ENCODE data around the gene SLC10A3. TPM values are rescaled to one million over a fixed set of nuclear protein-coding genes. Genes with fewer than 3 reads are reported as not detected.
A peak's percentile ranks its signal among the peaks of the same experiment; 100 is the strongest.

The SLC10A3 gene
- total and polyA plus RNA-seq, 2 donors (not counting 3 experiments of a cell fraction or from before 2014, with no cell fraction given) = 21.9 to 22.6 TPM

DNA sequence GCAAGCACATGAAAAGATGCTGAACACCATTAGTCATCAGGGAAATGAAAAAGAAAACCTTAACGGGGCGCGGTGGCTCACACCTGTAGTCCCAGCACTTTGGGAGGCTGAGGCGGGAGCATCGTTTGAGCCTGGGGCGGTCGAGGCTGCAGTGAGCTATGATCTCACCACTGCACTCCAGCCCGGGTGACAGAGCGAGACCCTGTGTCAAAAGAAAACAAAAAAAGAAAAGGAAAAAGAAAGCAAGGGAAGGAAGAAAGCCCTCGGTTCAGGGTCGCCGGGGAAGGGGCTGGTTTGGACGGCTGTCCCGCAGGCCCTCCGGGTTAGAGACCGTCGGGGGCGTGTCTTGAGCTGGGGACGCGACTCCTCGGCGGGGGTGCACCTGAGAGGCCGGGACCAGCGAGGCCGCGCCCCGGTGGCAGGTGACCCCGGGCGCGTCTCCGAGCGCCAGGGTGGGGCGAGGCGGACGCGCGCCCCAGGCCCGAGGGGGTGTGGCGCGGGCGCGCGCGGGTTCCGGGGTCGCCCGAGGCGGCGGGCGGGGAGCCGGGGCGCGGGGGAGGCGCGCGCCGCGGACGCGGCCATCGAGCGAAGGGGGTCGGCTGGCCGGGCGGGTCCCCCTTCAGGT lies 32.8 kb downstream of the SLC10A3 start:
- Histone ChIP-seq H2AFZ (ENCODE audit: low read depth, low read length) (peak overlapping the region; percentile 66), H3K4me2 (ENCODE audit: insufficient read depth, low read length) (peak overlapping the region; percentile 31), H3K27ac (ENCODE audit: insufficient read depth, low read depth, low read length) (no peak overlapping the region), H3K4me3 (replicated peaks in 1 of 3; ENCODE audit: insufficient read depth in 1 of 3, low read depth in 1 of 3, low read length in 3 of 3) (peak overlapping the region; percentile 25 to 81 (median 56)), H3K36me3 (ENCODE audit: control insufficient read depth in 2 of 2, extremely low read depth in 1 of 2, insufficient read depth in 2 of 2, low read length in 2 of 2) (peaks cover 0 to 5% of the 10 kb centered on the region in 2 experiments), H3K9me3 (replicated peaks; ENCODE audit: control insufficient read depth, insufficient read depth, low read length) (no peaks in the 10 kb centered on the region), H3K9ac (replicated peaks; ENCODE audit: extremely low read depth, insufficient read depth, low read length) (peak overlapping the region; percentile 57), H3K27me3 (ENCODE audit: control insufficient read depth in 2 of 2, insufficient read depth in 2 of 2, low read length in 2 of 2) (no peaks in the 10 kb centered on the region), H3K9me1 (replicated peaks; ENCODE audit: control insufficient read depth, extremely low read depth, insufficient read depth, low read length) (no peaks in the 10 kb centered on the region), H3K79me2 (ENCODE audit: control insufficient read depth, insufficient read depth, low read length) (peaks cover 25% of the 10 kb centered on the region), H4K20me1 (replicated peaks; ENCODE audit: control insufficient read depth, extremely low read depth, insufficient read depth, low read length) (no peaks in the 10 kb centered on the region), H3K4me1 (ENCODE audit: control insufficient read depth, extremely low read depth, insufficient read depth, low read length) (peaks cover 7% of the 10 kb centered on the region)
- no peak for DNase-seq (ENCODE audit: low read depth, low spot score)
- peak; percentile 79 for FAIRE-seq
- intact Hi-C loops (cut with micrococcal nuclease) = loop anchor here (2.0 kb wide), 1 partner anchor 21 kb away; the partner anchor contains the start of gene LAGE3
- ChIA-PET POLR2A (no interaction called here), CTCF (interaction anchor here (1.2 to 2.9 kb wide), 2 partner anchors 70 to 84 kb away, joined by 4 to 8 read pairs; no protein-coding TSS in a partner anchor)
- TF ChIP-seq EZH2 (IDR thresholded peaks at IDR 0.05; ENCODE audit: borderline replicate concordance, low read depth, low read length, severe bottlenecking) (no peak), POLR2AphosphoS5 (IDR thresholded peaks at IDR 0.05; ENCODE audit: insufficient read depth, low read depth, low read length) (no peak), MYC (IDR thresholded peaks at IDR 0.05; ENCODE audit: low read depth, low read length) (no peak), GATA2 (IDR thresholded peaks at IDR 0.05; ENCODE audit: insufficient read depth, insufficient read length, low read depth, low read length) (no peak), MAX (IDR thresholded peaks at IDR 0.05; ENCODE audit: insufficient read depth, insufficient read length) (no peak), JUN (IDR thresholded peaks at IDR 0.05; ENCODE audit: borderline replicate concordance, insufficient read depth, insufficient read length, low read depth) (no peak), FOS (IDR thresholded peaks at IDR 0.05; ENCODE audit: borderline replicate concordance, insufficient read depth, low read length) (no peak), POLR2A (IDR thresholded peaks at IDR 0.05; ENCODE audit: low read depth, low read length) (no peak)
- TF ChIP-seq, protein P1, sequence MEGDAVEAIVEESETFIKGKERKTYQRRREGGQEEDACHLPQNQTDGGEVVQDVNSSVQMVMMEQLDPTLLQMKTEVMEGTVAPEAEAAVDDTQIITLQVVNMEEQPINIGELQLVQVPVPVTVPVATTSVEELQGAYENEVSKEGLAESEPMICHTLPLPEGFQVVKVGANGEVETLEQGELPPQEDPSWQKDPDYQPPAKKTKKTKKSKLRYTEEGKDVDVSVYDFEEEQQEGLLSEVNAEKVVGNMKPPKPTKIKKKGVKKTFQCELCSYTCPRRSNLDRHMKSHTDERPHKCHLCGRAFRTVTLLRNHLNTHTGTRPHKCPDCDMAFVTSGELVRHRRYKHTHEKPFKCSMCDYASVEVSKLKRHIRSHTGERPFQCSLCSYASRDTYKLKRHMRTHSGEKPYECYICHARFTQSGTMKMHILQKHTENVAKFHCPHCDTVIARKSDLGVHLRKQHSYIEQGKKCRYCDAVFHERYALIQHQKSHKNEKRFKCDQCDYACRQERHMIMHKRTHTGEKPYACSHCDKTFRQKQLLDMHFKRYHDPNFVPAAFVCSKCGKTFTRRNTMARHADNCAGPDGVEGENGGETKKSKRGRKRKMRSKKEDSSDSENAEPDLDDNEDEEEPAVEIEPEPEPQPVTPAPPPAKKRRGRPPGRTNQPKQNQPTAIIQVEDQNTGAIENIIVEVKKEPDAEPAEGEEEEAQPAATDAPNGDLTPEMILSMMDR (IDR thresholded peaks at IDR 0.05; ENCODE audit: extremely low read depth in 1 of 2, insufficient read depth in 1 of 2, low read depth in 1 of 2, low read length in 2 of 2) = no peak
- no TSS peak for BruUV-seq (replicated peaks)
- dilution Hi-C loops (cut with MboI; ENCODE audit: extremely low pct_ligation_motif_present, low sequenced_read_pairs) = no loop called here
